ENCODE results near the gene CCER1.

The CCER1 gene

GRCh38 chr12:90915353-90915752 is 39.6 kb downstream of the CCER1 start:
- DNase-seq (ENCODE audit: low read depth) = no peak
- H3K4me3 ChIP-seq (ENCODE audit: low read depth, low read length) = no peak overlapping the region
- no peak for TF ChIP-seq CTCF (IDR thresholded peaks at IDR 0.05; ENCODE audit: low read depth, low read length, missing control alignments)

GRCh38 chr12:90910958-90911357 is 44.0 kb downstream of the CCER1 start:
- TF ChIP-seq CTCF (IDR thresholded peaks at IDR 0.05; ENCODE audit: low read depth, low read length, missing control alignments) = no peak

GRCh38 chr12:90909069-90909770 is 45.8 kb downstream of the CCER1 start:
- TF ChIP-seq CTCF (IDR thresholded peaks at IDR 0.05; ENCODE audit: low read depth, low read length, missing control alignments) = peak; percentile 60

More at GRCh38 chr12:90910958-90911357, 44.0 kb downstream of the CCER1 start:
- no peak overlapping the region for H3K4me3 ChIP-seq (ENCODE audit: low read depth, low read length)
- no peak for DNase-seq (ENCODE audit: low read depth)

GRCh38 chr12:90908465-90908864 is 46.5 kb downstream of the CCER1 start:
- DNase-seq (ENCODE audit: low read depth) = no peak
- no peak overlapping the region for H3K4me3 ChIP-seq (ENCODE audit: low read depth, low read length)
- no peak for TF ChIP-seq CTCF (IDR thresholded peaks at IDR 0.05; ENCODE audit: low read depth, low read length, missing control alignments)

More at GRCh38 chr12:90909069-90909770, 45.8 kb downstream of the CCER1 start:
- no peak for DNase-seq (ENCODE audit: low read depth)
- H3K4me3 ChIP-seq (ENCODE audit: low read depth, low read length) = no peak overlapping the region

- no peak for DNase-seq (ENCODE audit: low read depth)
- TF ChIP-seq CTCF (IDR thresholded peaks at IDR 0.05; ENCODE audit: low read depth, low read length, missing control alignments) = no peak
- no peak overlapping the region for H3K4me3 ChIP-seq (ENCODE audit: low read depth, low read length)
These were observed 49.1 kb downstream of the CCER1 start for GRCh38 chr12:90905691-90906370.

GRCh38 chr12:90902596-90902995 is 52.4 kb downstream of the CCER1 start:
- no peak for DNase-seq (ENCODE audit: low read depth)
- no peak overlapping the region for H3K4me3 ChIP-seq (ENCODE audit: low read depth, low read length)
- TF ChIP-seq CTCF (IDR thresholded peaks at IDR 0.05; ENCODE audit: low read depth, low read length, missing control alignments) = no peak
